HepG2 (cell line): ENCODE measurements around the gene CAVIN1. TPM values are rescaled to one million over a fixed set of nuclear protein-coding genes. Genes with fewer than 3 reads are reported as not detected.

Experiments used
- CEBPB ChIP-seq: IDR thresholded peaks from 2 replicates; pipeline ENCODE4 v1.6.1; 2011; ENCODE audit warnings: low read depth, low read length, improper control_type of control experiment, borderline replicate concordance
- CHCHD3 ChIP-seq: sonication (generic); formaldehyde crosslinking; IDR thresholded peaks from 2 replicates; pipeline ENCODE4 v1.8.0; 2022; ENCODE audit warnings: mild to moderate bottlenecking, missing genetic modification reagents, moderate library complexity
- FOXJ3 ChIP-seq: sonication (generic); formaldehyde crosslinking; IDR thresholded peaks from 2 replicates; pipeline ENCODE4 v1.4.0; 2020; ENCODE audit warnings: missing genetic modification reagents, mild to moderate bottlenecking, borderline replicate concordance
- GATAD1 ChIP-seq: IDR thresholded peaks from 2 replicates; pipeline ENCODE4 v1.6.1; 2016; ENCODE audit warnings: missing genetic modification reagents, missing compliant biosample characterization
- HNRNPH1 ChIP-seq: fragments of 200-400 bp; formaldehyde crosslinking; optimal IDR thresholded peaks from 2 replicates; pipeline ENCODE3; 2017; ENCODE audit warnings: mild to moderate bottlenecking, low read depth, low read length
- MEIS1 ChIP-seq: sonication (generic); formaldehyde crosslinking; IDR thresholded peaks from 2 replicates; pipeline ENCODE4 v1.9.0; 2021; ENCODE audit warnings: mild to moderate bottlenecking, missing genetic modification reagents, moderate library complexity, borderline replicate concordance
- NFKBIZ ChIP-seq: IDR thresholded peaks from 2 replicates; pipeline ENCODE4 v1.6.1; 2018; ENCODE audit warnings: missing genetic modification reagents, missing compliant biosample characterization
- NFRKB ChIP-seq: fragments of 450-650 bp; IDR thresholded peaks from 2 replicates; pipeline ENCODE4 v1.6.1; 2017
- PHF8 ChIP-seq: sonication (generic); formaldehyde crosslinking; IDR thresholded peaks from 2 replicates; pipeline ENCODE4 v1.5.0; 2020; ENCODE audit warnings: missing genetic modification reagents
- POLR2G ChIP-seq: fragments of 200-400 bp; formaldehyde crosslinking; IDR thresholded peaks from 2 replicates; pipeline ENCODE4 v1.6.1; 2018; ENCODE audit warnings: mild to moderate bottlenecking, low read depth, low read length, moderate library complexity
- REXO4 ChIP-seq: sonication (generic); formaldehyde crosslinking; IDR thresholded peaks from 2 replicates; pipeline ENCODE4 v1.8.0; 2022; ENCODE audit warnings: missing genetic modification reagents, mild to moderate bottlenecking, borderline replicate concordance
- RNF2 ChIP-seq: fragments of 450-650 bp; conservative IDR thresholded peaks from 2 replicates; pipeline ENCODE4 v1.6.1; 2016; ENCODE audit warnings: low read depth
- SCMH1 ChIP-seq: sonication (generic); formaldehyde crosslinking; IDR thresholded peaks from 2 replicates; pipeline ENCODE4 v1.9.0; 2021; ENCODE audit warnings: missing genetic modification reagents, mild to moderate bottlenecking, borderline replicate concordance
- SMAD1 ChIP-seq: sonication (generic); formaldehyde crosslinking; IDR thresholded peaks from 2 replicates; pipeline ENCODE4 v1.4.0; 2020; ENCODE audit warnings: missing genetic modification reagents, low read depth, mild to moderate bottlenecking, borderline replicate concordance
- SNAI1 ChIP-seq: sonication (generic); formaldehyde crosslinking; IDR thresholded peaks from 2 replicates; pipeline ENCODE4 v1.5.0; 2020; ENCODE audit warnings: mild to moderate bottlenecking, missing genetic modification reagents, borderline replicate concordance
- SOX13 ChIP-seq, 3 experiments: fragments of 450-650 bp in 1 of 3; sonication (generic) in 1 of 3; formaldehyde crosslinking in 1 of 3; IDR thresholded peaks in 2 of 3; conservative IDR thresholded peaks in 1 of 3; 2 replicates each; pipeline versions ENCODE4 v1.5.0 to v1.6.1; 2016 to 2020; ENCODE audit warnings: antibody characterized with exemption in 1 of 3, mild to moderate bottlenecking in 1 of 3, missing compliant biosample characterization in 1 of 3, missing genetic modification reagents in 1 of 3, moderate library complexity in 1 of 3
- TEAD3 ChIP-seq: optimal IDR thresholded peaks from 2 replicates; pipeline ENCODE3; 2016; ENCODE audit warnings: borderline replicate concordance
- ZNF253 ChIP-seq: sonication (generic); formaldehyde crosslinking; IDR thresholded peaks from 2 replicates; pipeline ENCODE4 v1.8.0; 2022; ENCODE audit warnings: mild to moderate bottlenecking, missing genetic modification reagents, borderline replicate concordance
- ZNF317 ChIP-seq: sonication (generic); formaldehyde crosslinking; IDR thresholded peaks from 2 replicates; pipeline ENCODE4 v1.5.0; 2020; ENCODE audit warnings: mild to moderate bottlenecking, missing genetic modification reagents
- polyA plus RNA-seq, 8 experiments: library from polyadenylated mRNA; depleted of rRNA in 3 of 8; stranded (reverse) in 7 of 8; unstranded in 1 of 8; fragments of >200 nt; fragmentation: Illumina TruSeq in 4 of 8; extraction: Trizol in 4 of 8; gene quantifications; 2 replicates each; pipeline versions ENCODE4 v1.2.1 to v1.2.3, GENCODE V29; 2011 to 2016; ENCODE audit warnings: low read depth in 4 of 8, missing spikeins in 1 of 8, mixed read lengths in 1 of 8; ENCODE audit not compliant: insufficient read depth in 1 of 8
- total RNA-seq, 5 experiments: library from RNA; depleted of rRNA; stranded (reverse); fragments of >200 nt; fragmentation: Illumina TruSeq; extraction: Trizol; gene quantifications; 2 replicates each; pipeline ENCODE4 v1.2.3, GENCODE V29; 2016; ENCODE audit warnings: low read depth in 1 of 5
- TF ChIP-seq, protein P1 (sequence below): IDR thresholded peaks from 2 replicates; pipeline ENCODE4 v1.6.1; 2016
- TF ChIP-seq, protein P2 (sequence below): sonication (generic); IDR thresholded peaks from 2 replicates; pipeline ENCODE4 v1.6.1; 2016; ENCODE audit warnings: low read depth, borderline replicate concordance
- TF ChIP-seq, protein P3 (sequence below): sonication (generic); formaldehyde crosslinking; IDR thresholded peaks from 2 replicates; pipeline ENCODE4 v1.4.0; 2020; ENCODE audit warnings: missing genetic modification reagents
- TF ChIP-seq, protein P4 (sequence below): sonication (generic); formaldehyde crosslinking; IDR thresholded peaks from 2 replicates; pipeline ENCODE4; 2020; ENCODE audit warnings: missing genetic modification reagents, mild to moderate bottlenecking, borderline replicate concordance

The CAVIN1 gene
- total and polyA plus RNA-seq, 2 of the 13 experiments (the other 11 are each of a cell fraction or from before 2014, with no cell fraction given) = 15.9 to 25.5 TPM

DNA sequence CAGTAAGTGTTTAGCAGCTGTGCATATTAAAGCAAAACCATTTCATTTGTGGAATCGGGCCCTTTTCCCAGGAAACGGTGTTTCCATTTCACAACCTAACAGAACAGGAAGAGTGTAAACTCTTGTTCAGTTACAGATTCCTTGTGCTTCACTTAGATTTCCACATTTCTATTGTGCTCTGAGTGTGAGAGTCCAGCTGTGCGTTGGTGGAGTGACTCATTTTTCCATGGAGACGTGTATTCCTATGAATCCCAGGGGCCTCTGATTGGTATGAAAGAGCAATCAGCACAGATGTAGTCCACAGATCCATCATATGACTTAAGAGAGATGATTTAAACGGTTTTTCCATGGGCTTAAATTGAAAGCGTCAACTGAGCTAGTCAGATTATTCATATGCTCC, 13.3 kb upstream of the CAVIN1 start (continued):
- no peak for TF ChIP-seq SMAD1
- TF ChIP-seq, protein P1, sequence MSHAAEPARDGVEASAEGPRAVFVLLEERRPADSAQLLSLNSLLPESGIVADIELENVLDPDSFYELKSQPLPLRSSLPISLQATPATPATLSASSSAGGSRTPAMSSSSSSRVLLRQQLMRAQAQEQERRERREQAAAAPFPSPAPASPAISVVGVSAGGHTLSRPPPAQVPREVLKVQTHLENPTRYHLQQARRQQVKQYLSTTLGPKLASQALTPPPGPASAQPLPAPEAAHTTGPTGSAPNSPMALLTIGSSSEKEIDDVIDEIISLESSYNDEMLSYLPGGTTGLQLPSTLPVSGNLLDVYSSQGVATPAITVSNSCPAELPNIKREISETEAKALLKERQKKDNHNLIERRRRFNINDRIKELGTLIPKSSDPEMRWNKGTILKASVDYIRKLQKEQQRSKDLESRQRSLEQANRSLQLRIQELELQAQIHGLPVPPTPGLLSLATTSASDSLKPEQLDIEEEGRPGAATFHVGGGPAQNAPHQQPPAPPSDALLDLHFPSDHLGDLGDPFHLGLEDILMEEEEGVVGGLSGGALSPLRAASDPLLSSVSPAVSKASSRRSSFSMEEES (CRISPR knock-in tag) = no peak
- TF ChIP-seq SCMH1 (CRISPR knock-in tag) = no peak
- TF ChIP-seq, protein P2, sequence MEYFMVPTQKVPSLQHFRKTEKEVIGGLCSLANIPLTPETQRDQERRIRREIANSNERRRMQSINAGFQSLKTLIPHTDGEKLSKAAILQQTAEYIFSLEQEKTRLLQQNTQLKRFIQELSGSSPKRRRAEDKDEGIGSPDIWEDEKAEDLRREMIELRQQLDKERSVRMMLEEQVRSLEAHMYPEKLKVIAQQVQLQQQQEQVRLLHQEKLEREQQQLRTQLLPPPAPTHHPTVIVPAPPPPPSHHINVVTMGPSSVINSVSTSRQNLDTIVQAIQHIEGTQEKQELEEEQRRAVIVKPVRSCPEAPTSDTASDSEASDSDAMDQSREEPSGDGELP = peak; percentile 79; the same call in 1 of the 2 replicates
- no peak for TF ChIP-seq SNAI1 (CRISPR knock-in tag)
- TF ChIP-seq ZNF317 (CRISPR knock-in tag) = no peak
- TF ChIP-seq, protein P3, sequence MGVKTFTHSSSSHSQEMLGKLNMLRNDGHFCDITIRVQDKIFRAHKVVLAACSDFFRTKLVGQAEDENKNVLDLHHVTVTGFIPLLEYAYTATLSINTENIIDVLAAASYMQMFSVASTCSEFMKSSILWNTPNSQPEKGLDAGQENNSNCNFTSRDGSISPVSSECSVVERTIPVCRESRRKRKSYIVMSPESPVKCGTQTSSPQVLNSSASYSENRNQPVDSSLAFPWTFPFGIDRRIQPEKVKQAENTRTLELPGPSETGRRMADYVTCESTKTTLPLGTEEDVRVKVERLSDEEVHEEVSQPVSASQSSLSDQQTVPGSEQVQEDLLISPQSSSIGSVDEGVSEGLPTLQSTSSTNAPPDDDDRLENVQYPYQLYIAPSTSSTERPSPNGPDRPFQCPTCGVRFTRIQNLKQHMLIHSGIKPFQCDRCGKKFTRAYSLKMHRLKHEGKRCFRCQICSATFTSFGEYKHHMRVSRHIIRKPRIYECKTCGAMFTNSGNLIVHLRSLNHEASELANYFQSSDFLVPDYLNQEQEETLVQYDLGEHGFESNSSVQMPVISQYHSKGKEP = no peak
- TF ChIP-seq SOX13 (IDR thresholded peaks at IDR 0.05) = no peak
- peak in 1 of 2 experiments; percentile 60; a peak in 1 of 4 replicates for TF ChIP-seq SOX13 (CRISPR knock-in tag; conservative IDR thresholded peaks at IDR 0.05 in 1 of 2, IDR thresholded peaks at IDR 0.05 in 1 of 2)
- TF ChIP-seq PHF8 (CRISPR knock-in tag) = no peak
- no peak for TF ChIP-seq GATAD1 (CRISPR knock-in tag)
- TF ChIP-seq RNF2 = no peak
- no peak for TF ChIP-seq POLR2G
- TF ChIP-seq NFKBIZ (CRISPR knock-in tag) = no peak
- TF ChIP-seq TEAD3 (CRISPR knock-in tag) = peak; percentile 46
- no peak for TF ChIP-seq NFRKB
- TF ChIP-seq, protein P4, sequence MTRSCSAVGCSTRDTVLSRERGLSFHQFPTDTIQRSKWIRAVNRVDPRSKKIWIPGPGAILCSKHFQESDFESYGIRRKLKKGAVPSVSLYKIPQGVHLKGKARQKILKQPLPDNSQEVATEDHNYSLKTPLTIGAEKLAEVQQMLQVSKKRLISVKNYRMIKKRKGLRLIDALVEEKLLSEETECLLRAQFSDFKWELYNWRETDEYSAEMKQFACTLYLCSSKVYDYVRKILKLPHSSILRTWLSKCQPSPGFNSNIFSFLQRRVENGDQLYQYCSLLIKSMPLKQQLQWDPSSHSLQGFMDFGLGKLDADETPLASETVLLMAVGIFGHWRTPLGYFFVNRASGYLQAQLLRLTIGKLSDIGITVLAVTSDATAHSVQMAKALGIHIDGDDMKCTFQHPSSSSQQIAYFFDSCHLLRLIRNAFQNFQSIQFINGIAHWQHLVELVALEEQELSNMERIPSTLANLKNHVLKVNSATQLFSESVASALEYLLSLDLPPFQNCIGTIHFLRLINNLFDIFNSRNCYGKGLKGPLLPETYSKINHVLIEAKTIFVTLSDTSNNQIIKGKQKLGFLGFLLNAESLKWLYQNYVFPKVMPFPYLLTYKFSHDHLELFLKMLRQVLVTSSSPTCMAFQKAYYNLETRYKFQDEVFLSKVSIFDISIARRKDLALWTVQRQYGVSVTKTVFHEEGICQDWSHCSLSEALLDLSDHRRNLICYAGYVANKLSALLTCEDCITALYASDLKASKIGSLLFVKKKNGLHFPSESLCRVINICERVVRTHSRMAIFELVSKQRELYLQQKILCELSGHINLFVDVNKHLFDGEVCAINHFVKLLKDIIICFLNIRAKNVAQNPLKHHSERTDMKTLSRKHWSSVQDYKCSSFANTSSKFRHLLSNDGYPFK = no peak
- no peak for TF ChIP-seq FOXJ3 (CRISPR knock-in tag)
- no peak for TF ChIP-seq HNRNPH1
- TF ChIP-seq CHCHD3 (CRISPR knock-in tag) = no peak
- no peak for TF ChIP-seq MEIS1 (CRISPR knock-in tag)
- TF ChIP-seq CEBPB = 0 out of 2 replicates have a peak, but pooled peaks have one; percentile 73
- no peak for TF ChIP-seq REXO4 (CRISPR knock-in tag)
- TF ChIP-seq ZNF253 = no peak
